BE2C (cell line): ENCODE data around the gene LIN28A.

Experiments used
- DNase-seq: peaks from one replicate; pipeline ENCODE4 v3.0.0-alpha.2; 2020
- H3K27me3 ChIP-seq: fragments of 250-450 bp; sonication (Bioruptor Pico); 2 replicates; pipeline ENCODE4 v1.5.1; 2020; ENCODE audit warnings: mild to moderate bottlenecking
- H3K36me3 ChIP-seq: fragments of 250-450 bp; sonication (Bioruptor Pico); 2 replicates; pipeline ENCODE4 v1.5.1; 2020; ENCODE audit warnings: mild to moderate bottlenecking
- H3K4me1 ChIP-seq: fragments of 250-450 bp; sonication (Bioruptor Pico); 2 replicates; pipeline ENCODE4 v1.5.1; 2020
- H3K4me3 ChIP-seq: 2 replicates; pipeline ENCODE4 v1.5.1; 2011; ENCODE audit warnings: low read depth, low read length
- H3K9me3 ChIP-seq: fragments of 250-450 bp; sonication (Bioruptor Pico); 2 replicates; pipeline ENCODE4 v1.5.1; 2020
- CTCF ChIP-seq: IDR thresholded peaks from 2 replicates; pipeline ENCODE4 v1.5.1; 2012; ENCODE audit warnings: mild to moderate bottlenecking, low read depth, low read length

The LIN28A gene

GRCh38 chr1:26477446-26478152, 67.0 kb downstream of the LIN28A start:
- Histone ChIP-seq H3K27me3 (no peaks in the 10 kb centered on the region), H3K4me3 (no peak overlapping the region), H3K4me1 (no peaks in the 10 kb centered on the region), H3K36me3 (peaks cover 44% of the 10 kb centered on the region), H3K9me3 (no peaks in the 10 kb centered on the region)
- TF ChIP-seq CTCF = no peak
- DNase-seq = no peak

GRCh38 chr1:26478159-26478558, 67.5 kb downstream of the LIN28A start:
- no peak overlapping the region for H3K4me3 ChIP-seq
- H3K36me3 ChIP-seq = peaks cover 42% of the 10 kb centered on the region
- TF ChIP-seq CTCF = no peak

GRCh38 chr1:26478988-26479387, 68.4 kb downstream of the LIN28A start:
- DNase-seq = no peak
- no peak overlapping the region for H3K4me3 ChIP-seq
- TF ChIP-seq CTCF = no peak
- no peaks in the 10 kb centered on the region for H3K4me1 ChIP-seq
- peaks cover 34% of the 10 kb centered on the region for H3K36me3 ChIP-seq
- H3K27me3 ChIP-seq = no peaks in the 10 kb centered on the region
- no peaks in the 10 kb centered on the region for H3K9me3 ChIP-seq

More at GRCh38 chr1:26478159-26478558, 67.5 kb downstream of the LIN28A start:
- Histone ChIP-seq H3K4me1 (no peaks in the 10 kb centered on the region), H3K27me3 (no peaks in the 10 kb centered on the region), H3K9me3 (no peaks in the 10 kb centered on the region)
- DNase-seq = no peak
